Measurements from ENCODE around the gene PHACTR4.
"Not testable (repeated sequence)": the region's sequence is repeated elsewhere in the genome, so short reads cannot be mapped to it uniquely, and the experiment has no call there.

PHACTR4 gene

DNA sequence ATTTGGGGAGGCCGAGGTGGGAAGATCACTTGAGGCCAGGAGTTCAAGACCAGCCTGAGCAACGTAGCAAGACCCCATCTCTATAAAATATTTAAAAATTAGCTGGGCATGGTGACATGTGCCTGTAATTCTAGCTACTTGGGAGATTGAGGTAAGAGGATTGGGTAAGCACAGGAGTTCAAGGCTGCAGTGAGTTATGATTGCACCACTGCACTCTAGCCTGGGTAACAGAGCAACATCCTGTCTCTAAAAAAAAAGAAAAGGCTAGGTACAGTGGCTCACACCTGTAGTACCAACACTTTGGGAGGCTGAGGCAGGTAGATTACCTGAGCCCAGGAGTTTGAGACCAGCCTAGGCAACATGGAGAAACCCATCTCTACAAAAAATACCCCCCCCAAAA lies 100.6 kb downstream of the PHACTR4 start:
- ChIA-PET CTCF (no interaction called here), POLR2A (no interaction called here)
- TF ChIP-seq, protein P1, sequence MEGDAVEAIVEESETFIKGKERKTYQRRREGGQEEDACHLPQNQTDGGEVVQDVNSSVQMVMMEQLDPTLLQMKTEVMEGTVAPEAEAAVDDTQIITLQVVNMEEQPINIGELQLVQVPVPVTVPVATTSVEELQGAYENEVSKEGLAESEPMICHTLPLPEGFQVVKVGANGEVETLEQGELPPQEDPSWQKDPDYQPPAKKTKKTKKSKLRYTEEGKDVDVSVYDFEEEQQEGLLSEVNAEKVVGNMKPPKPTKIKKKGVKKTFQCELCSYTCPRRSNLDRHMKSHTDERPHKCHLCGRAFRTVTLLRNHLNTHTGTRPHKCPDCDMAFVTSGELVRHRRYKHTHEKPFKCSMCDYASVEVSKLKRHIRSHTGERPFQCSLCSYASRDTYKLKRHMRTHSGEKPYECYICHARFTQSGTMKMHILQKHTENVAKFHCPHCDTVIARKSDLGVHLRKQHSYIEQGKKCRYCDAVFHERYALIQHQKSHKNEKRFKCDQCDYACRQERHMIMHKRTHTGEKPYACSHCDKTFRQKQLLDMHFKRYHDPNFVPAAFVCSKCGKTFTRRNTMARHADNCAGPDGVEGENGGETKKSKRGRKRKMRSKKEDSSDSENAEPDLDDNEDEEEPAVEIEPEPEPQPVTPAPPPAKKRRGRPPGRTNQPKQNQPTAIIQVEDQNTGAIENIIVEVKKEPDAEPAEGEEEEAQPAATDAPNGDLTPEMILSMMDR (IDR thresholded peaks at IDR 0.05; ENCODE audit: control extremely low read depth, extremely low read depth, low read depth, missing control alignments): no peak

DNA sequence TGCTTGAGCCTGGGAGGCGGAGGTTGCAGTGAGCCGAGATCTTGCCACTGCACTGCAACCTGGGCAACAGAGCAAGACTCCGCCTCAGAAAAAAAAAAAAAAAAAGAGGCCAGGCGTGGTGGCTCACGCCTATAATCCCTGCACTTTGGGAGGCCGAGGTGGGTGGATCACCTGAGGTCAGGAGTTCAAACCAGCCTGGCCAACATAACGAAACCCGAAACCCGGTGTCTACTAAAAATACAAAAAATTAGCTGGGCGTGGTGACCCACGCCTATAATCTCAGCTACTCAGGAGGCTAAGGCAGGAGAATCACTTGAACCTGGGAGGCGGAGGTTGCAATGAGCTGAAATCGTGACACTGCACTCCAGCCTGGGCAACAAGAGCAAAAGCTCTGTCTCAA lies 110.0 kb downstream of the PHACTR4 start:
- CTCF ChIA-PET: interaction anchor here (1.3 to 1.4 kb wide), 2 partner anchors 10 to 120 kb away, joined by 3 read pairs; no protein-coding TSS in a partner anchor
- DNase-seq (ENCODE audit: extremely low spot score): not testable (repeated sequence)
- POLR2A ChIA-PET: interaction anchor here (1.0 kb wide), 1 partner anchor 102 kb away, joined by 3 read pairs; no protein-coding TSS in a partner anchor

More for the DNA sequence above, 100.6 kb downstream of the PHACTR4 start:
- DNase-seq (ENCODE audit: extremely low spot score): no peak

- TF ChIP-seq, protein P1 (IDR thresholded peaks at IDR 0.05; ENCODE audit: control extremely low read depth, extremely low read depth, low read depth, missing control alignments): no peak
- ChIA-PET CTCF (interaction anchor here (1.4 kb wide), 1 partner anchor 121 kb away, joined by 3 read pairs; no protein-coding TSS in a partner anchor), POLR2A (interaction anchor here (1.0 kb wide), 1 partner anchor 101 kb away, joined by 3 read pairs; no protein-coding TSS in a partner anchor)
- DNase-seq (ENCODE audit: extremely low spot score): no peak
Observed at GRCh38 chr1:28480308-28480707, 110.8 kb downstream of the PHACTR4 start.

DNA sequence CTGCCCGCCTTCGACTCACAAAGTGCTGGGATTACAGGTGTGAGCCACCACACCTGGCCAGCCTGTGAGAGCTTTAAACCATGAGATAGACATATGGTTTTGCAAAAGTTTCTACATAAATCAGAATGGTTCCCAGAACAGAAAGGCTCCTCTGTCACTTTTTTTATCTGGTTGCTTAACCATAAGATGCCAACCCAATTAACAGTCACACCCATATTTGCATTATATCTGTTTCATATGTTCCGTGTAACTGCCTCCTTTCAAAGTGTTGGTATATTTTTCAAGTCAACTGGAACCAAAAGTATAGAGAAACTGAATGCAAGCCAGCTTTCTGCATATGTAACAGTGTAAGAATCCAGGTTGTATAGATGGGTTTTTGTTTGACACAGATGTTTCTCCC lies 112.6 kb downstream of the PHACTR4 start:
- no peak for DNase-seq (ENCODE audit: extremely low spot score)
- ChIA-PET CTCF (interaction anchor here (1.0 to 1.1 kb wide), 3 partner anchors 8 to 395 kb away, joined by 3 to 4 read pairs (median 3); no protein-coding TSS in a partner anchor), POLR2A (interaction anchor here (0.5 kb wide), 1 partner anchor 626 kb away, joined by 3 read pairs; no protein-coding TSS in a partner anchor)
- TF ChIP-seq, protein P1 (IDR thresholded peaks at IDR 0.05; ENCODE audit: control extremely low read depth, extremely low read depth, low read depth, missing control alignments): no peak

DNA sequence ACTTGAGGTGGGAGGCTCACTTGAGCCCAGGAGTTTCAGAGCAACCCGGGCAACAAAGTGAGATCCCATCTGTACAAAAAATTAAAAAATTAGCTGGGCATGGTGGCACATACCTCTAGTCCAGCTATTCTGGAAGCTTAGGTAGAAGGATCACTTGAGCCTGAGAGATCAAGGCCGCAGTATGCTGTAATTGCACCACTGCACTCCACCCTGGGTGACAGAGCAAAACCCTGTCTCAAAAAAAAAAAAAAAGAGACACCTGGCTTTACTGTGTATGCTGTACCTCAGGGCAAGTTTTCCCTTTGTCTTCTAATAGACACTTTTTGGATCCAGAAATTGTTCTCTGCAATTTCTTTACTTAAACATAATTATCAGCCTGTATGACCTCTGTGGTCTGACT lies 113.2 kb downstream of the PHACTR4 start:
- TF ChIP-seq, protein P1 (IDR thresholded peaks at IDR 0.05; ENCODE audit: control extremely low read depth, extremely low read depth, low read depth, missing control alignments): no peak
- ChIA-PET POLR2A (no interaction called here), CTCF (interaction anchor here (1.0 to 1.6 kb wide), 4 partner anchors 9 to 394 kb away, joined by 3 to 4 read pairs (median 4); no protein-coding TSS in a partner anchor)
- DNase-seq (ENCODE audit: extremely low spot score): no peak

DNA sequence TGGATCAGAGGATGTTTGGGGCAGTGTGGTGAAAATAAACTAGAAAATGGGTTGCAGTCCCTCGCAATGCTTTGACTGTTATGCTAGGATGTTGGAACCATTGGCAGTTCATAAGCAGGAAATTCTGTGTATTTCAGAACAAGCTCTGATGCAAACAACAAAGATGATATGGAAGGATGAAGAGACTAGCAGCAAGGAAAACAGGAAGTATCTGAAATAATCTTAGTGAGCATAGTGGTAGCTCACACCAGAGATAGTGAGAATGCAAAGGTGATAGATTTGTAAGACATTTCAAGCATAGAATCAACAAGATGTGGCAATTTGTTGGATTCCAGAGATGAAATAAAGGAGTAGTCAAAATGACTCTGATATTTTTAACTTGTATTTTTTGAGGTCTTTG lies 125.2 kb downstream of the PHACTR4 start:
- DNase-seq (ENCODE audit: extremely low spot score): no peak
- TF ChIP-seq, protein P1 (IDR thresholded peaks at IDR 0.05; ENCODE audit: control extremely low read depth, extremely low read depth, low read depth, missing control alignments): no peak
- ChIA-PET POLR2A (no interaction called here), CTCF (interaction anchor here (1.7 kb wide), 1 partner anchor 85 kb away, joined by 7 read pairs; no protein-coding TSS in a partner anchor)

DNA sequence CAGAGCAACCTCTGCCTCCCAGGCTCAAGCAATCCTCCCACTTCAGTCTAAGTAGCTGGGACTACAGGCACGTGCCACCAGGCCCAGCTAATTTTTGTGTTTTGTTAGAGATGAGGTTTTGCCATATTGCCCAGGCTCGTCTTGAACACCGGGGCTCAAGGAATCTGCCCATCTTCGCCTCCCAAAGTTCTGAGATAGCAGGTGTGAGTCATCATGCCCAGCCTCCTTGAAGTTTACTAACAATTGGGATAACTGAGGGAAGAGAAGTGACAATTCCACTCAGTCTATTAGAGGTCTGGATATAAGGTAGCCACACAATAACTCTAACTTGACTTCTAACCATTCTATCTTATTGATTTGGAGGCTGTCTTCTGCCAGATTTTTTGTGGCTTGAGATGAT lies 130.0 kb downstream of the PHACTR4 start:
- ChIA-PET POLR2A (interaction anchor here (1.3 kb wide), 1 partner anchor 81 kb away, joined by 3 read pairs; no protein-coding TSS in a partner anchor), CTCF (interaction anchor here (1.0 kb wide), 1 partner anchor 9 kb away, joined by 3 read pairs; no protein-coding TSS in a partner anchor)
- DNase-seq (ENCODE audit: extremely low spot score): no peak
- TF ChIP-seq, protein P1 (IDR thresholded peaks at IDR 0.05; ENCODE audit: control extremely low read depth, extremely low read depth, low read depth, missing control alignments): no peak

Data from GM10248 (cell line).